Activated CD4-positive, alpha-beta T cell treated with anti-CD3 and anti-CD28 coated beads, Interleukin-2, Interleukin-4, amounts not matched to agents 100 ng/mL and 50 ng/mL, durations not matched to agents 16 hours and 8 hours (primary cell): ENCODE measurements around the gene DOCK8.

ENCODE experiments used
- DNase-seq: peaks from one replicate; pipeline ENCODE4 v3.0.0-alpha.2; 2020; ENCODE audit warnings: low spot score

DOCK8 gene

GRCh38 chr9:503881-504852 lies 289.5 kb downstream of the DOCK8 start, which contains the start of gene KANK1:
KANK1 (plus strand) TSS chr9:504695.
- DNase-seq = peak; percentile 66

GRCh38 chr9:504921-505740 lies 290.5 kb downstream of the DOCK8 start:
- no peak for DNase-seq

- no peak for DNase-seq
These were observed 291.0 kb downstream of the DOCK8 start for GRCh38 chr9:505741-506059.

GRCh38 chr9:506281-506680 lies 291.6 kb downstream of the DOCK8 start:
- DNase-seq = no peak

- DNase-seq = no peak
These were observed 297.2 kb downstream of the DOCK8 start for GRCh38 chr9:511861-512260.

GRCh38 chr9:512555-513272 lies 298.0 kb downstream of the DOCK8 start:
- DNase-seq = no peak
